Skeletal muscle satellite cell (primary cell): ENCODE results near the gene FREM2.

Experiments used
- H3K27me3 ChIP-seq: 2 replicates; pipeline ENCODE4 v1.7.0; 2013; ENCODE audit warnings: low read length; ENCODE audit not compliant: control insufficient read depth, insufficient read depth
- H3K36me3 ChIP-seq: 2 replicates; pipeline ENCODE4 v1.7.0; 2013; ENCODE audit warnings: mild to moderate bottlenecking, control low read depth, low read length; ENCODE audit not compliant: insufficient read depth
- H3K4me1 ChIP-seq: 2 replicates; pipeline ENCODE4 v1.7.0; 2013; ENCODE audit warnings: low read length; ENCODE audit not compliant: control insufficient read depth, insufficient read depth
- H3K4me2 ChIP-seq: 2 replicates; pipeline ENCODE4 v1.7.0; 2013; ENCODE audit warnings: mild to moderate bottlenecking, low read length
- H3K4me3 ChIP-seq: 2 replicates; pipeline ENCODE4 v1.7.0; 2013; ENCODE audit warnings: low read length
- H3K9ac ChIP-seq: 2 replicates; pipeline ENCODE4 v1.7.0; 2013; ENCODE audit warnings: mild to moderate bottlenecking, low read depth, low read length, moderate library complexity
- H3K9me3 ChIP-seq: replicated peaks from 2 replicates; pipeline ENCODE4 v1.7.0; 2013; ENCODE audit warnings: mild to moderate bottlenecking, control low read depth, low read length

FREM2 gene

GRCh38 chr13:38664906-38665305 is 22.0 kb upstream of the FREM2 start:
- no peaks in the 10 kb centered on the region for H3K9me3 ChIP-seq
- H3K4me2 ChIP-seq = no peak overlapping the region
- no peaks in the 10 kb centered on the region for H3K36me3 ChIP-seq
- no peak overlapping the region for H3K9ac ChIP-seq
- no peaks in the 10 kb centered on the region for H3K4me1 ChIP-seq
- no peak overlapping the region for H3K4me3 ChIP-seq
- peaks cover 20% of the 10 kb centered on the region for H3K27me3 ChIP-seq

- no peak overlapping the region for H3K4me3 ChIP-seq
- H3K27me3 ChIP-seq = peaks cover 35% of the 10 kb centered on the region
- H3K36me3 ChIP-seq = no peaks in the 10 kb centered on the region
- no peaks in the 10 kb centered on the region for H3K9me3 ChIP-seq
- no peak overlapping the region for H3K9ac ChIP-seq
- no peak overlapping the region for H3K4me2 ChIP-seq
- H3K4me1 ChIP-seq = no peaks in the 10 kb centered on the region
Observed at GRCh38 chr13:38667526-38668109, 19.3 kb upstream of the FREM2 start.

- H3K4me1 ChIP-seq = no peaks in the 10 kb centered on the region
- H3K36me3 ChIP-seq = no peaks in the 10 kb centered on the region
- no peak overlapping the region for H3K9ac ChIP-seq
- H3K4me3 ChIP-seq = no peak overlapping the region
- H3K9me3 ChIP-seq = no peaks in the 10 kb centered on the region
- no peak overlapping the region for H3K4me2 ChIP-seq
- H3K27me3 ChIP-seq = peaks cover 32% of the 10 kb centered on the region
Observed at GRCh38 chr13:38669234-38669964, 17.5 kb upstream of the FREM2 start.

GRCh38 chr13:38670627-38671026 is 16.2 kb upstream of the FREM2 start:
- H3K4me1 ChIP-seq = no peaks in the 10 kb centered on the region
- peaks cover 31% of the 10 kb centered on the region for H3K27me3 ChIP-seq
- H3K4me3 ChIP-seq = no peak overlapping the region
- H3K9me3 ChIP-seq = no peaks in the 10 kb centered on the region
- H3K36me3 ChIP-seq = no peaks in the 10 kb centered on the region
- no peak overlapping the region for H3K9ac ChIP-seq
- H3K4me2 ChIP-seq = no peak overlapping the region

GRCh38 chr13:38671980-38672379 is 14.9 kb upstream of the FREM2 start:
- Histone ChIP-seq H3K9ac (no peak overlapping the region), H3K4me3 (no peak overlapping the region), H3K36me3 (no peaks in the 10 kb centered on the region), H3K27me3 (peaks cover 21% of the 10 kb centered on the region), H3K9me3 (no peaks in the 10 kb centered on the region), H3K4me2 (no peak overlapping the region), H3K4me1 (no peaks in the 10 kb centered on the region)

- Histone ChIP-seq H3K4me2 (no peak overlapping the region), H3K36me3 (no peaks in the 10 kb centered on the region), H3K9ac (no peak overlapping the region), H3K9me3 (no peaks in the 10 kb centered on the region), H3K4me3 (no peak overlapping the region), H3K4me1 (no peaks in the 10 kb centered on the region), H3K27me3 (peaks cover 34% of the 10 kb centered on the region)
Observed at GRCh38 chr13:38674208-38674607, 12.7 kb upstream of the FREM2 start.

GRCh38 chr13:38680912-38681311 is 6.0 kb upstream of the FREM2 start:
- Histone ChIP-seq H3K27me3 (peaks cover 42% of the 10 kb centered on the region), H3K9ac (no peak overlapping the region), H3K4me2 (no peak overlapping the region), H3K9me3 (no peaks in the 10 kb centered on the region), H3K4me3 (no peak overlapping the region), H3K4me1 (no peaks in the 10 kb centered on the region), H3K36me3 (no peaks in the 10 kb centered on the region)

- peaks cover 58% of the 10 kb centered on the region for H3K27me3 ChIP-seq
- H3K4me2 ChIP-seq = no peak overlapping the region
- H3K36me3 ChIP-seq = no peaks in the 10 kb centered on the region
- no peaks in the 10 kb centered on the region for H3K9me3 ChIP-seq
- H3K4me3 ChIP-seq = no peak overlapping the region
- H3K9ac ChIP-seq = no peak overlapping the region
- peaks cover 15% of the 10 kb centered on the region for H3K4me1 ChIP-seq
Observed at GRCh38 chr13:38684714-38685113, 2.2 kb upstream of the FREM2 start.

- Histone ChIP-seq H3K36me3 (no peaks in the 10 kb centered on the region), H3K4me1 (peaks cover 15% of the 10 kb centered on the region), H3K4me3 (no peak overlapping the region), H3K9ac (no peak overlapping the region), H3K27me3 (peaks cover 58% of the 10 kb centered on the region), H3K4me2 (no peak overlapping the region), H3K9me3 (no peaks in the 10 kb centered on the region)
Observed at GRCh38 chr13:38685431-38685830, 1.4 kb upstream of the FREM2 start.

GRCh38 chr13:38685974-38686576 is 802 bp upstream of the FREM2 start:
- H3K36me3 ChIP-seq = no peaks in the 10 kb centered on the region
- peak overlapping the region; percentile 84 for H3K4me2 ChIP-seq
- no peaks in the 10 kb centered on the region for H3K9me3 ChIP-seq
- H3K9ac ChIP-seq = no peak overlapping the region
- H3K4me3 ChIP-seq = peak overlapping the region; percentile 65
- H3K4me1 ChIP-seq = peaks cover 15% of the 10 kb centered on the region
- H3K27me3 ChIP-seq = peaks cover 53% of the 10 kb centered on the region

- no peak overlapping the region for H3K9ac ChIP-seq
- no peaks in the 10 kb centered on the region for H3K9me3 ChIP-seq
- H3K4me2 ChIP-seq = peak overlapping the region; percentile 84
- peak overlapping the region; percentile 65 for H3K4me3 ChIP-seq
- H3K36me3 ChIP-seq = no peaks in the 10 kb centered on the region
- peaks cover 15% of the 10 kb centered on the region for H3K4me1 ChIP-seq
- H3K27me3 ChIP-seq = peaks cover 42% of the 10 kb centered on the region
Observed at GRCh38 chr13:38687246-38688229, 661 bp downstream of the FREM2 start.
